ENCODE results near the gene DYNLL1. TPM values are rescaled to one million over a fixed set of nuclear protein-coding genes. Genes with fewer than 3 reads are reported as not detected.
"Not testable (repeated sequence)": the region's sequence is repeated elsewhere in the genome, so short reads cannot be mapped to it uniquely, and the experiment has no call there.

Gene DYNLL1
- total and polyA plus RNA-seq, 7 experiments from 2014 or later, result 35.0 to 301 (median 75.5) TPM

DNA sequence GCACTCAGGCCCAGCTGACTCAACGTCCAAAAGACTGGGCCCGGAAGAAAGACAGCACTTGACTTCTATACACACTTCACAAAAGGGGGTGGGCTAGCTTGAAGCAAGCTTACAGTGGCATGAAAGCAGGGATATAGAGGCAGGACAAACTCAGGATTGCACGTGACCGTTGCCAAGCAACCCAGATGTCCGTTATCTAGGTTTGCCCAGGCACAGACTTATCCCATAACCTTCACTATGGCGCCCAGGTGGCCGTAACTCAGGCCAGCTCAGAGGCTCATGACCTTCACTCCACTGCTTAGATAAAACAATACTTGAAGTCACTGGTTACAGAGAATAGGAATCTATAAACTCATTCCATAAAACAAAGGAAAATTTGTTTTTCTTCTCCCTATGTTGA is 8.4 kb upstream of the DYNLL1 start:
- DNase-seq; H3K27me3 Mint-ChIP-seq; ATAC-seq; H3K4me1 ChIP-seq (ENCODE audit: control insufficient read depth in 2 of 2, insufficient read depth in 2 of 2, low read length in 2 of 2); H3K9me3 Mint-ChIP-seq; CTCF ChIA-PET; H3K27me3 ChIP-seq (ENCODE audit: control insufficient read depth in 2 of 2, insufficient read depth in 2 of 2, low read length in 2 of 2); H3K27ac Mint-ChIP-seq; POLR2A ChIA-PET; H3K4me3 Mint-ChIP-seq; H3K4me3 ChIP-seq (ENCODE audit: low read length); H3K36me3 ChIP-seq (ENCODE audit: control insufficient read depth in 2 of 3, insufficient read depth in 3 of 3, low read length in 3 of 3); intact Hi-C loops (cut with micrococcal nuclease); H3K36me3 Mint-ChIP-seq; H3K4me1 Mint-ChIP-seq; H3K27ac ChIP-seq (ENCODE audit: low read depth, low read length); H3K9me3 ChIP-seq (ENCODE audit: control insufficient read depth in 2 of 3, low read length in 3 of 3): not testable (repeated sequence)

- intact Hi-C loops (cut with micrococcal nuclease), result no loop called here
- POLR2A ChIA-PET, result no interaction called here
- Mint-ChIP-seq H3K9me3 (no peaks in the 10 kb centered on the region), H3K36me3 (peaks cover 0 to 4% (median 0%) of the 10 kb centered on the region in 5 donors), H3K4me1 (peaks cover 0 to 6% (median 0%) of the 10 kb centered on the region in 7 donors), H3K27me3 (peaks cover 0 to 2% (median 0%) of the 10 kb centered on the region in 5 donors), H3K27ac (no peak overlapping the region), H3K4me3 (no peak overlapping the region)
- DNase-seq (no peak), ATAC-seq (no peak)
- Histone ChIP-seq H3K4me3 (ENCODE audit: low read length) (no peak overlapping the region), H3K36me3 (ENCODE audit: control insufficient read depth in 2 of 3, insufficient read depth in 3 of 3, low read length in 3 of 3) (no peaks in the 10 kb centered on the region), H3K27me3 (ENCODE audit: control insufficient read depth in 2 of 2, insufficient read depth in 2 of 2, low read length in 2 of 2) (no peaks in the 10 kb centered on the region), H3K4me1 (ENCODE audit: control insufficient read depth in 2 of 2, insufficient read depth in 2 of 2, low read length in 2 of 2) (no peaks in the 10 kb centered on the region), H3K27ac (ENCODE audit: low read depth, low read length) (no peak overlapping the region), H3K9me3 (ENCODE audit: control insufficient read depth in 2 of 3, low read length in 3 of 3) (no peaks in the 10 kb centered on the region)
- CTCF ChIA-PET, result no interaction called here
Observed at GRCh38 chr12:120488057-120488640, 7.8 kb upstream of the DYNLL1 start.

DNA sequence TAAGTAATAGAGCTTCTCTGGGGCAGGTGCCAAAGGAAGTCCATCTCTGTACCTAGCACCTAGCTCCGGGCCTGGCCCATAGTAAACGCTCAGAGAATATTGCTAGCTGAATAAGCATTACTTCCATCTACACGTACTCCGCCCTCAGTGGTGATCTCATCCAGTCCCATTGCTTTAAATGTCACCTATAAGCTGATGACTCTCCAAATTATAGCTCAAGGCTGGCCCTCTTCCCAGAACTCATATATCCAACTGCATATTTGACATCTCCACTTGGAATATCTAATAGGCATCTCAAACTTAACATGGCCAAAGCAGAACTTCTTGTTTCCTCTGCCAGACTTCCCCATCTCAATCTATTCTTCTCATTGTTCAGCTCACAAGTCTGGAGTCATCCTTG is 6.9 kb upstream of the DYNLL1 start:
- no peak overlapping the region for H3K27ac ChIP-seq (ENCODE audit: low read depth, low read length)
- H3K4me1 ChIP-seq (ENCODE audit: control insufficient read depth in 2 of 2, insufficient read depth in 2 of 2, low read length in 2 of 2), result no peaks in the 10 kb centered on the region
- DNase-seq (no peak), ATAC-seq (no peak)
- Mint-ChIP-seq H3K27ac (no peak overlapping the region), H3K36me3 (no peaks in the 10 kb centered on the region), H3K9me3 (no peaks in the 10 kb centered on the region), H3K4me3 (no peak overlapping the region), H3K27me3 (no peaks in the 10 kb centered on the region), H3K4me1 (peaks cover 0 to 3% (median 0%) of the 10 kb centered on the region in 7 donors)
- POLR2A ChIA-PET, result interaction anchor here (0.6 kb wide), 1 partner anchor 56 kb away, joined by 3 read pairs; no protein-coding TSS in a partner anchor
- H3K4me3 ChIP-seq (ENCODE audit: low read length), result no peak overlapping the region
- CTCF ChIA-PET, result no interaction called here
- H3K9me3 ChIP-seq (ENCODE audit: control insufficient read depth in 2 of 3, low read length in 3 of 3), result no peaks in the 10 kb centered on the region
- intact Hi-C loops (cut with micrococcal nuclease), result no loop called here
- H3K27me3 ChIP-seq (ENCODE audit: control insufficient read depth in 2 of 2, insufficient read depth in 2 of 2, low read length in 2 of 2), result no peaks in the 10 kb centered on the region
- no peaks in the 10 kb centered on the region for H3K36me3 ChIP-seq (ENCODE audit: control insufficient read depth in 2 of 3, insufficient read depth in 3 of 3, low read length in 3 of 3)

GRCh38 chr12:120490325-120490724 is 5.6 kb upstream of the DYNLL1 start:
- Histone ChIP-seq H3K4me1 (ENCODE audit: control insufficient read depth in 2 of 2, insufficient read depth in 2 of 2, low read length in 2 of 2) (peaks cover 3% of the 10 kb centered on the region in 2 donors), H3K9me3 (ENCODE audit: control insufficient read depth in 2 of 3, low read length in 3 of 3) (no peaks in the 10 kb centered on the region), H3K27ac (ENCODE audit: low read depth, low read length) (no peak overlapping the region), H3K36me3 (ENCODE audit: control insufficient read depth in 2 of 3, insufficient read depth in 3 of 3, low read length in 3 of 3) (no peaks in the 10 kb centered on the region), H3K27me3 (ENCODE audit: control insufficient read depth in 2 of 2, insufficient read depth in 2 of 2, low read length in 2 of 2) (no peaks in the 10 kb centered on the region), H3K4me3 (ENCODE audit: low read length) (no peak overlapping the region)
- intact Hi-C loops (cut with micrococcal nuclease), result no loop called here
- no peak overlapping the region for H3K4me3 Mint-ChIP-seq
- POLR2A ChIA-PET, result no interaction called here
- H3K36me3 Mint-ChIP-seq, result no peaks in the 10 kb centered on the region
- H3K27ac Mint-ChIP-seq, result peak overlapping the region in 3 of 9 donors; percentile 23 to 74 (median 53)
- peaks cover 0 to 12% (median 6%) of the 10 kb centered on the region in 7 donors for H3K4me1 Mint-ChIP-seq
- DNase-seq, result no peak
- H3K27me3 Mint-ChIP-seq, result no peaks in the 10 kb centered on the region
- no peaks in the 10 kb centered on the region for H3K9me3 Mint-ChIP-seq
- ATAC-seq, result no peak
- CTCF ChIA-PET, result interaction anchor here (1.5 kb wide), 1 partner anchor 37 kb away, joined by 5 read pairs; no protein-coding TSS in a partner anchor

DNA sequence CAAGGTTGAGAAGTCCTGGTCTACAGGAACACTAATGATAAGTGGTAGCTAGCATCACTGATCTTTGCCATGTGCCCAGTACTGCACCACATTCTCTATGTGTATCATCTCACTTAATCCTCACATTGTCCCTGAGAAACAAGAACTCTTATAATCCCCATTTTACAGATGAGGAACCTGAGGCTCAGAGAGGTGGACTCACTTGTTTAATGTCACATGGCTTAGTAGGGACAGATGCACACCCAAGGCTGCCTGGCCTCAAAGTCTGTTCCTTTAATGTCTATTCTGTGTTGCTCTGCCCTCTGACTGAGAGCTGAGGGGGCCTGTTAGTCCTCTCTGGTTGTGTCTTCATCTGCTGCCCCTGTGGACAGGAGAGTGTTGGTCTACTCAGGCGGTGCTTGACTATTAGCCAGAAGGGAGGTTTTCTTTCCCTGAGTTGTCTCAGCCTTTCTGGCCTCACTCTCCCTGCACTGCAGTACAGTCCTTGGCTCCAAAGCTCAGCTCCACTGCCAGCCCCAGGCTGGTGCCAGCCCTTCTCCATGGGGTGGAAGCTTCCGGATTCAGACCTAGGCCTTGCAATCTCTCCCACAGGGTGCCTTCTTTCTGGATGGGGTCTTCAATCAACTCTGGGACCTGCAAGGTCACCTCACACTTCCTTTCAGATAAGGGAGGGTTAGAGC is 4.9 kb upstream of the DYNLL1 start:
- peaks cover 0 to 16% (median 11%) of the 10 kb centered on the region in 7 donors for H3K4me1 Mint-ChIP-seq
- Histone ChIP-seq H3K9me3 (ENCODE audit: control insufficient read depth in 2 of 3, low read length in 3 of 3) (no peaks in the 10 kb centered on the region), H3K27me3 (ENCODE audit: control insufficient read depth in 2 of 2, insufficient read depth in 2 of 2, low read length in 2 of 2) (no peaks in the 10 kb centered on the region), H3K27ac (ENCODE audit: low read depth, low read length) (no peak overlapping the region), H3K4me1 (ENCODE audit: control insufficient read depth in 2 of 2, insufficient read depth in 2 of 2, low read length in 2 of 2) (peaks cover 4 to 5% of the 10 kb centered on the region in 2 donors), H3K36me3 (ENCODE audit: control insufficient read depth in 2 of 3, insufficient read depth in 3 of 3, low read length in 3 of 3) (peaks cover 0 to under 1% (median 0%) of the 10 kb centered on the region in 3 experiments), H3K4me3 (ENCODE audit: low read length) (no peak overlapping the region)
- H3K9me3 Mint-ChIP-seq, result peaks cover 0 to 2% (median 0%) of the 10 kb centered on the region in 11 donors
- no peak overlapping the region for H3K4me3 Mint-ChIP-seq
- DNase-seq (no peak), ATAC-seq (no peak)
- ChIA-PET POLR2A (interaction anchor here (1.5 kb wide), 1 partner anchor 22 kb away, joined by 4 read pairs; no protein-coding TSS in a partner anchor), CTCF (interaction anchor here (0.5 to 1.5 kb wide), 2 partner anchors 38 to 166 kb away, joined by 4 to 5 read pairs; no protein-coding TSS in a partner anchor)
- no peak overlapping the region for H3K27ac Mint-ChIP-seq
- H3K36me3 Mint-ChIP-seq, result no peaks in the 10 kb centered on the region
- no peaks in the 10 kb centered on the region for H3K27me3 Mint-ChIP-seq
- intact Hi-C loops (cut with micrococcal nuclease), result no loop called here

DNA sequence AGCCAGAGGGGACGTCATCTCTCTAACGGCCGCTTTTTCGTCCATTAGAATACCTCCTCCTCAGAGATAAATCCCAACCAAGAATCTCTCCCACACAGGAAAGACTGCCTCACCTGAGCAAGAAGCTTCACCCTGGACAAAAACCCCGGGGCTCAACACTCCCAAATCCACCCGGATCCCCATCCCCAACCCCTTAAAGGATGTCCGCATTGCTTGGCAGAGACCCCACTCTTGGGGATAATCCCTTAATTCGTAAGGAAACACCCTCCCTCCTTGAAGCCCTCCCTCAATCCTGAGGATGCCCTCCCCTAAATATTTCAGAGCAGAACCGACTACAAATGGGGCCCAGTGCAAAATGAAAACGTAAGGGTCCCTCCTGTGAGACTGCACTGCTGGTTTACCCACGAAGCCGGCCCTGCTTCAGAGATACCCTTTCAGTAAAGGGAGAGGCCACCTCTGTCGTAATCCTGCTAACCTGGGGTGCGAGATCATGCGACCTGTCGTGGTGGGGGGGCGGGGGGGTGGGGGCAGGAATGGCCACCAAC is 655 bp upstream of the DYNLL1 start:
- Histone ChIP-seq H3K4me3 (ENCODE audit: low read length) (peak overlapping the region; percentile 82), H3K9me3 (ENCODE audit: control insufficient read depth in 2 of 3, low read length in 3 of 3) (no peaks in the 10 kb centered on the region), H3K4me1 (ENCODE audit: control insufficient read depth in 2 of 2, insufficient read depth in 2 of 2, low read length in 2 of 2) (peaks cover 9% of the 10 kb centered on the region in 2 donors), H3K27ac (ENCODE audit: low read depth, low read length) (peak overlapping the region; percentile 84), H3K27me3 (ENCODE audit: control insufficient read depth in 2 of 2, insufficient read depth in 2 of 2, low read length in 2 of 2) (no peaks in the 10 kb centered on the region), H3K36me3 (ENCODE audit: control insufficient read depth in 2 of 3, insufficient read depth in 3 of 3, low read length in 3 of 3) (peaks cover 0 to 12% (median 0%) of the 10 kb centered on the region in 3 experiments)
- CTCF ChIA-PET, result interaction anchor here (1.0 kb wide), 1 partner anchor 25 kb away, joined by 3 read pairs; no protein-coding TSS in a partner anchor
- Mint-ChIP-seq H3K27me3 (no peaks in the 10 kb centered on the region), H3K4me1 (peaks cover 13 to 42% (median 33%) of the 10 kb centered on the region in 7 donors), H3K9me3 (peaks cover 0 to 4% (median 0%) of the 10 kb centered on the region in 11 donors), H3K4me3 (peak overlapping the region; percentile 83 to 98 (median 94)), H3K36me3 (peaks cover 0 to 20% (median 4%) of the 10 kb centered on the region in 5 donors), H3K27ac (peak overlapping the region; percentile 12 to 93 (median 69))
- POLR2A ChIA-PET, result interaction anchor here (1.1 to 3.7 kb wide), 7 partner anchors 12 to 40 kb away, joined by 3 to 34 read pairs (median 10); partner anchors contain the start of genes COQ5 and SRSF9
- ATAC-seq, result no peak
- intact Hi-C loops (cut with micrococcal nuclease), result loop anchor here in 1 of 2 donors (1.0 kb wide), 1 partner anchor 26 kb away; the partner anchor contains the start of gene SRSF9
- DNase-seq, result no peak

Measured in naive thymus-derived CD4-positive, alpha-beta T cell (primary cell).